Sigmoid colon (tissue), 7 donors: ENCODE data around the gene TSPAN9. TPM values are rescaled to one million over a fixed set of nuclear protein-coding genes. Genes with fewer than 3 reads are reported as not detected.

Experiments
- DNase-seq: peaks from one replicate; pipeline ENCODE4 v3.0.0-alpha.2; 2019
- H3K27ac ChIP-seq, 4 donors: fragments of 200-600 bp; sonication (generic); one replicate each; pipeline ENCODE4 v1.5.1; 2016 to 2019; ENCODE audit warnings: mild to moderate bottlenecking in 1 of 4
- H3K27me3 ChIP-seq, 3 donors: fragments of 200-600 bp; sonication (generic); one replicate each; pipeline ENCODE4 v1.5.1; 2019; ENCODE audit warnings: mild to moderate bottlenecking in 1 of 3
- H3K36me3 ChIP-seq, 4 donors: fragments of 200-600 bp; sonication (generic); one replicate each; pipeline ENCODE4 v1.5.1; 2016 to 2019
- H3K4me1 ChIP-seq, 4 donors: fragments of 200-600 bp; sonication (generic); one replicate each; pipeline ENCODE4 v1.5.1; 2017 to 2019
- H3K4me3 ChIP-seq, 4 donors: fragments of 200-600 bp; sonication (generic); one replicate each; pipeline ENCODE4 v1.5.1; 2017 to 2019; ENCODE audit warnings: mild to moderate bottlenecking in 2 of 4, moderate library complexity in 1 of 4
- H3K9me3 ChIP-seq, 4 donors: fragments of 200-600 bp in 3 of 4; sonication (generic) in 3 of 4; one replicate each; pipeline versions ENCODE4 v1.5.1 to v1.6.1; 2013 to 2019
- EP300 ChIP-seq, 4 donors: sonication (generic); formaldehyde crosslinking; IDR thresholded peaks; one replicate each; pipeline ENCODE4 v1.6.1; 2017; ENCODE audit warnings: antibody characterized with exemption in 4 of 4
- WGBS, 2 donors: extraction: QIAGEN DNeasy Blood & Tissue Kit; methylation state at CpG; one replicate each; pipeline ENCODE4 v1.1.7; 2013; 5-methylcytosine and 5-hydroxymethylcytosine counted together
- intact Hi-C: fragments of 100-400 bp; cut with DNase I; formaldehyde crosslinking; loops from one replicate; pipeline ENCODE4 v1.15.1; 2023
- polyA plus RNA-seq, 3 donors: library from polyadenylated mRNA; stranded (reverse); fragments of 200-250 nt; gene quantifications; one replicate each; pipeline ENCODE4 v1.2.3, GENCODE V29; 2013
- small RNA-seq, 3 donors: library from RNA; depleted of rRNA; stranded (forward); fragments of <200 nt; gene quantifications; one replicate each; pipeline ENCODE3, GENCODE V24; 2016
- total RNA-seq, 4 donors: library from RNA; depleted of rRNA; stranded (reverse); fragments of >200 nt; gene quantifications; one replicate each; pipeline ENCODE4 v1.1.0, GENCODE V29; 2016
- donor health status: healthy with polysubstance abuse.
- donor health status: Bipolar disorder and iron deficiency.
- donor health status: healthy.

The TSPAN9 gene
- total and polyA plus RNA-seq, 7 donors: 0.92 to 28.0 (median 18.2) TPM

DNA sequence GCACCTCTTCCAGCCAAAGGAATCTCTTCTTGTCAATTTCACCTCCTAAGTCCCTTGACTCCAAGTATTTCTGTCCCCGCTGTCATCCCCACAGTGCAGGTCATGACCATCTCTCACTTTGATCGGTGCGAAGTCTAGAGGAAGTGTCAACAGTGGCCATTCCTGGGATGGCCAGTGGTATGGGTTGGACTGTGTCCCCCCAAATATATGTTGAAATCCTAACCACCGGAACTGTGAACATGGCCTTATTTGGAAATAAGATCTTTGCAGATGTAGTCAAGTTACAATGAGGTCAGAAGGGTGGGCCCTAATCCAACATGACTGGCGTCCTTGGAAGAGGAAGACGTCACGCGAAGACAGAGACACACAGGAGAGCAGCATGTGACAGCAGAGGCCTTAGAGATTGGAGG, 257.9 kb downstream of the TSPAN9 start:
- Histone ChIP-seq H3K27me3 (no peaks in the 10 kb centered on the region), H3K4me3 (no peak overlapping the region), H3K36me3 (no peaks in the 10 kb centered on the region), H3K4me1 (peaks cover 0 to 15% (median 5%) of the 10 kb centered on the region in 4 donors), H3K9me3 (no peaks in the 10 kb centered on the region), H3K27ac (no peak overlapping the region)
- TF ChIP-seq EP300 (IDR thresholded peaks at IDR 0.05): no peak
- intact Hi-C loops: no loop called here
- 83 to 94% methylated on average over 8 of the region's 8 CpGs for WGBS, 2 donors
- no peak for DNase-seq

Small RNA genes within 50 kb of the gene (small RNA-seq; reads per million reads assigned to genes)
- gene AC005912.1: 0 to 3.9 (median 0.18) reads per million in 3 donors
- 0 reads per million in 3 donors for gene RF00017

Other genes starting within 250 kb of the TSPAN9 start
- 1 to 10 TPM in 3 of 4 donors, under 1 TPM in 1; 0.33 to 10.0 (median 1.9) TPM for gene NRIP2, start 242.3 kb upstream of the TSPAN9 start, total RNA-seq
- 1 to 10 TPM in 1 of 3 donors, under 1 TPM in 1, not detected in 1; 0.60 to 1.5 TPM for gene NRIP2, start 242.3 kb upstream of the TSPAN9 start, polyA plus RNA-seq
- gene TEX52, start 220.3 kb upstream of the TSPAN9 start, total RNA-seq: not detected
- gene TEX52, start 220.3 kb upstream of the TSPAN9 start, polyA plus RNA-seq: not detected
- 1 to 10 TPM in 2 of 4 donors, under 1 TPM in 1, not detected in 1; 0.36 to 2.5 (median 1.4) TPM for gene FOXM1, start 200.2 kb upstream of the TSPAN9 start, total RNA-seq
- 10 to 100 TPM in 1 of 3 donors, 1 to 10 TPM in 2; 2.4 to 34.9 (median 3.7) TPM for gene FOXM1, start 200.2 kb upstream of the TSPAN9 start, polyA plus RNA-seq
- gene RHNO1, start 200.2 kb upstream of the TSPAN9 start, total RNA-seq: 1 to 10 TPM; 6.1 to 9.6 (median 8.2) TPM
- gene RHNO1, start 200.2 kb upstream of the TSPAN9 start, polyA plus RNA-seq: 10 to 100 TPM; 16.9 to 21.6 (median 19.4) TPM
- gene TULP3, start 186.5 kb upstream of the TSPAN9 start, total RNA-seq: 10 to 100 TPM; 17.8 to 32.1 (median 24.8) TPM
- gene TULP3, start 186.5 kb upstream of the TSPAN9 start, polyA plus RNA-seq: 1 to 10 TPM; 3.0 to 9.6 (median 7.8) TPM
- gene TEAD4, start 118.0 kb upstream of the TSPAN9 start, total RNA-seq: 10 to 100 TPM in 1 of 4 donors, 1 to 10 TPM in 3; 2.9 to 31.2 (median 4.4) TPM
- 10 to 100 TPM in 1 of 3 donors, 1 to 10 TPM in 2; 1.6 to 16.3 (median 3.6) TPM for gene TEAD4, start 118.0 kb upstream of the TSPAN9 start, polyA plus RNA-seq